SU-DHL-6 (cell line): ENCODE data around the gene GUSB.

ENCODE experiments used
- H2AFZ ChIP-seq: fragments of 200-600 bp; sonication (generic); 2 replicates; pipeline ENCODE4 v1.6.1; 2014; ENCODE audit warnings: low read depth, mild to moderate bottlenecking, moderate library complexity, mixed read lengths, antibody characterized with exemption, low read length; ENCODE audit not compliant: severe bottlenecking
- H3F3A ChIP-seq: fragments of 200-600 bp; shearing (Covaris generic); 2 replicates; pipeline ENCODE4 v1.6.0; 2016; ENCODE audit warnings: antibody characterized with exemption, mild to moderate bottlenecking; ENCODE audit not compliant: insufficient read depth
- H3K27ac ChIP-seq: fragments of 200-600 bp; sonication (generic); 2 replicates; pipeline ENCODE4 v1.5.1; 2016; ENCODE audit warnings: low read depth, mild to moderate bottlenecking, low read length, moderate library complexity, mixed read lengths
- H3K27me3 ChIP-seq: fragments of 200-600 bp; sonication (generic), shearing (Covaris generic); 2 replicates; pipeline ENCODE4 v1.6.0; 2014; ENCODE audit warnings: mild to moderate bottlenecking, low read length
- H3K36me3 ChIP-seq: fragments of 200-600 bp; sonication (generic); 2 replicates; pipeline ENCODE4 v1.6.1; 2014; ENCODE audit warnings: mild to moderate bottlenecking, low read length, mixed read lengths
- H3K4me2 ChIP-seq: fragments of 300-600, 200-600 bp; shearing (Covaris generic), sonication (generic); 2 replicates; pipeline ENCODE4 v1.6.0; 2014; ENCODE audit warnings: low read length, low read depth, mild to moderate bottlenecking; ENCODE audit not compliant: poor library complexity, severe bottlenecking
- H3K4me3 ChIP-seq: fragments of 200-600 bp; sonication (generic); 2 replicates; pipeline ENCODE4 v1.5.1; 2014; ENCODE audit warnings: antibody characterized with exemption, low read length, mild to moderate bottlenecking, mixed read lengths; ENCODE audit not compliant: insufficient read depth, poor library complexity, severe bottlenecking
- H3K79me2 ChIP-seq: fragments of 200-600 bp; sonication (generic); 2 replicates; pipeline ENCODE4 v1.6.1; 2014; ENCODE audit warnings: mild to moderate bottlenecking, low read length, moderate library complexity; ENCODE audit not compliant: insufficient read depth
- H3K9ac ChIP-seq: fragments of 200-600 bp; sonication (generic); 2 replicates; pipeline ENCODE4 v1.7.0; 2014; ENCODE audit warnings: mild to moderate bottlenecking, low read length
- H3K9me2 ChIP-seq: fragments of 200-600 bp; sonication (generic); replicated peaks from 2 replicates; pipeline ENCODE4 v1.6.1; 2014; ENCODE audit warnings: low read length; ENCODE audit not compliant: insufficient read depth
- H3K9me3 ChIP-seq: fragments of 200-600 bp; sonication (generic); 2 replicates; pipeline ENCODE4 v1.6.1; 2014; ENCODE audit warnings: low read length, mixed read lengths; ENCODE audit not compliant: insufficient read depth
- H4K20me1 ChIP-seq: fragments of 200-600 bp; sonication (generic); 2 replicates; pipeline ENCODE4 v1.6.1; 2014; ENCODE audit warnings: low read depth, mild to moderate bottlenecking, antibody characterized with exemption, low read length, moderate library complexity, mixed read lengths
- CTCF ChIP-seq: fragments of 200-600 bp; sonication (generic); IDR thresholded peaks from one replicate; pipeline ENCODE4 v1.5.1; 2017; ENCODE audit warnings: antibody characterized with exemption, mild to moderate bottlenecking, low read length, moderate library complexity; ENCODE audit not compliant: insufficient read depth, poor library complexity, severe bottlenecking
- EZH2phosphoT487 ChIP-seq: fragments of 200-600 bp; sonication (generic), shearing (Covaris generic); conservative IDR thresholded peaks from 2 replicates; pipeline ENCODE4 v1.6.1; 2018; ENCODE audit warnings: mild to moderate bottlenecking, antibody characterized with exemption, low read length, moderate library complexity, mixed read lengths

The GUSB gene

GRCh38 chr7:65938336-65938895, 43.6 kb downstream of the GUSB start:
- no peak overlapping the region for H3K4me3 ChIP-seq
- H3K27ac ChIP-seq, result no peak overlapping the region
- peaks cover 5% of the 10 kb centered on the region for H4K20me1 ChIP-seq
- no peak for TF ChIP-seq EZH2phosphoT487
- TF ChIP-seq CTCF, result no peak
- no peaks in the 10 kb centered on the region for H3K27me3 ChIP-seq
- H3F3A ChIP-seq, result no peaks in the 10 kb centered on the region
- H3K4me2 ChIP-seq, result no peak overlapping the region
- no peak overlapping the region for H2AFZ ChIP-seq
- no peaks in the 10 kb centered on the region for H3K36me3 ChIP-seq
- H3K9me3 ChIP-seq, result no peaks in the 10 kb centered on the region
- no peaks in the 10 kb centered on the region for H3K9me2 ChIP-seq
- peaks cover 71% of the 10 kb centered on the region for H3K79me2 ChIP-seq
- no peak overlapping the region for H3K9ac ChIP-seq

DNA sequence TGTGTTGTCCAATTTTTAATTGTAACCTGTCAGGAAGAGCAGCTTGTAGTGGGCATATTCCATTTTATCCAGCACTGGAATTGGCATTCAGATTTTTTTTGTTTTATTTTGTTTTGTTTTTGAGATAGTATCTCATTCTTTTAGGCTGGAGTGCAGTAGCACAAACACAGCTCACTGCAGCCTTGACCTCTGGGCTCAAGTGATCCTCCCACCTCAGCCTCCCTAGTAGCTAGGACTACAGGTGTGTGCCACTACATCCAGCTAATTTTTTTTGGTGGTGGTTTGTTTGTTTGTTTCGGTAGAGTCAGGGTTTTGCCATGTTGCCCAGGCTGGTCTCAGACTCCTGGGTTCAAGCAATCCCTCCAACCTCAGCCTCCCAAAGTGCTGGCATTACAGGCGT, 44.7 kb downstream of the GUSB start:
- Histone ChIP-seq H2AFZ (no peak overlapping the region), H3K9ac (no peak overlapping the region), H3K9me3 (no peaks in the 10 kb centered on the region), H3K4me3 (no peak overlapping the region), H3K9me2 (no peaks in the 10 kb centered on the region), H3K79me2 (peaks cover 82% of the 10 kb centered on the region), H3K27ac (no peak overlapping the region), H3F3A (no peaks in the 10 kb centered on the region), H3K36me3 (no peaks in the 10 kb centered on the region), H3K4me2 (no peak overlapping the region), H4K20me1 (peaks cover 10% of the 10 kb centered on the region), H3K27me3 (no peaks in the 10 kb centered on the region)
- TF ChIP-seq EZH2phosphoT487 (no peak), CTCF (no peak)

DNA sequence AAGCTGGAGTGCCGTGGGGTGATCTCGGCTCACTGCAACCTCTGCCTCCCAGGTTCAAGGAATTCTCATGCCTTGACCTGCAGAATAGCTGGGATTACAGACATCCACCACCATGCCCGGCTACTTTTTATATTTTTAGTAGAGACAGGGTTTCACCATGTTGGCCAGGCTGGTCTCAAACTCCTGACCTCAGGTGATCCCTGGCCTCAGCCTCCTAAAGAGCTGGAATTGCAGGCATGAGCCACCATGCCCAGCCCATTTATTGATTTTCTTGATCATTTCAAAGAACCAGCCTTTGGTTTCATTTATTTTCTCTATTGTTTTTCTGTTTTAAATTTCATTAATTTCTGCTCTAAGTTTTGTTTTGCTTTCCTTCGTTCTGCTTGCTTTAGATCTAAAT, 50.3 kb downstream of the GUSB start:
- Histone ChIP-seq H4K20me1 (peaks cover 27% of the 10 kb centered on the region), H3K27me3 (no peaks in the 10 kb centered on the region), H3K4me2 (no peak overlapping the region), H3K9me3 (no peaks in the 10 kb centered on the region), H3K9me2 (no peaks in the 10 kb centered on the region), H2AFZ (no peak overlapping the region), H3K36me3 (no peaks in the 10 kb centered on the region), H3K4me3 (no peak overlapping the region), H3K79me2 (peaks cover 92% of the 10 kb centered on the region), H3K9ac (no peak overlapping the region), H3F3A (no peaks in the 10 kb centered on the region), H3K27ac (no peak overlapping the region)
- TF ChIP-seq EZH2phosphoT487 (no peak), CTCF (no peak)
